Measurements from ENCODE around the gene MCRS1.

DNA sequence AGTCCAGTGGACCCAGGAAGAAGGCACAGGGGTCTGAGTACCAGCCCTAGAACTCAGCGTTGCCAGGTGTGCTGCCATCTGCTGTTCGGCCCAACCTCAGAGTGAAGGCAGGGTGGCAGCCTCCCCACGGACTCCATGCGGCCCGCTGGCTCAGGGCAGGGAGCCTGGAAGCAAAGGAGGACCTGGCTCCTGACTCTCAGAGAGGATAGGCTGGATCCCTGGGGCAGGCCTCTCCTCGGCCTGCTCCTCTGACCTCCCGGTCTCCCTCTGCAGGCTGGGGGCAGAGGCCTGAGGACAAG is 10.1 kb downstream of the MCRS1 start:
- no peak for TF ChIP-seq POLR2AphosphoS5 (IDR thresholded peaks at IDR 0.05; ENCODE audit: low read length)
- TF ChIP-seq, protein P1, sequence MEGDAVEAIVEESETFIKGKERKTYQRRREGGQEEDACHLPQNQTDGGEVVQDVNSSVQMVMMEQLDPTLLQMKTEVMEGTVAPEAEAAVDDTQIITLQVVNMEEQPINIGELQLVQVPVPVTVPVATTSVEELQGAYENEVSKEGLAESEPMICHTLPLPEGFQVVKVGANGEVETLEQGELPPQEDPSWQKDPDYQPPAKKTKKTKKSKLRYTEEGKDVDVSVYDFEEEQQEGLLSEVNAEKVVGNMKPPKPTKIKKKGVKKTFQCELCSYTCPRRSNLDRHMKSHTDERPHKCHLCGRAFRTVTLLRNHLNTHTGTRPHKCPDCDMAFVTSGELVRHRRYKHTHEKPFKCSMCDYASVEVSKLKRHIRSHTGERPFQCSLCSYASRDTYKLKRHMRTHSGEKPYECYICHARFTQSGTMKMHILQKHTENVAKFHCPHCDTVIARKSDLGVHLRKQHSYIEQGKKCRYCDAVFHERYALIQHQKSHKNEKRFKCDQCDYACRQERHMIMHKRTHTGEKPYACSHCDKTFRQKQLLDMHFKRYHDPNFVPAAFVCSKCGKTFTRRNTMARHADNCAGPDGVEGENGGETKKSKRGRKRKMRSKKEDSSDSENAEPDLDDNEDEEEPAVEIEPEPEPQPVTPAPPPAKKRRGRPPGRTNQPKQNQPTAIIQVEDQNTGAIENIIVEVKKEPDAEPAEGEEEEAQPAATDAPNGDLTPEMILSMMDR (IDR thresholded peaks at IDR 0.05 in 2 of 3, conservative IDR thresholded peaks at IDR 0.05 in 1 of 3; ENCODE audit: control insufficient read depth in 2 of 3, extremely low read depth in 1 of 3, insufficient read depth in 1 of 3, low read depth in 3 of 3, low read length in 3 of 3) = peak in 2 of 3 experiments; percentile 11 to 17; a peak in 1 of 6 replicates

All from GM12878 (cell line).